HG03521 (cell line): ENCODE results near the gene TRMT112.
A peak's percentile ranks its signal among the peaks of the same experiment; 100 is the strongest.

Experiments
- ATAC-seq: cut with Tn5 transposase; IDR thresholded peaks from one replicate; pipeline ENCODE4 v1.9.1; 2021; ENCODE audit warnings: mild to moderate bottlenecking, moderate library complexity; ENCODE audit not compliant: unreplicated experiment

Gene TRMT112

GRCh38 chr11:64317325-64317960 is at the start of gene TRMT112:
TSS of gene TRMT112 (minus strand) at chr11:64317559. CDS start at chr11:64317526, 33 bp downstream.
- peak; percentile 54 for ATAC-seq

- ATAC-seq = no peak
Observed at GRCh38 chr11:64366751-64367150, 49.4 kb upstream of the TRMT112 start.

GRCh38 chr11:64364911-64365310 is 47.6 kb upstream of the TRMT112 start:
- ATAC-seq = no peak

- ATAC-seq = no peak
Observed at GRCh38 chr11:64364435-64364834, 47.1 kb upstream of the TRMT112 start.

- no peak for ATAC-seq
Observed at GRCh38 chr11:64362339-64362738, 45.0 kb upstream of the TRMT112 start.

GRCh38 chr11:64361659-64362058 is 44.3 kb upstream of the TRMT112 start:
- no peak for ATAC-seq

GRCh38 chr11:64360448-64360921 is 43.1 kb upstream of the TRMT112 start:
- ATAC-seq = no peak

GRCh38 chr11:64359712-64360445 is 42.5 kb upstream of the TRMT112 start:
- ATAC-seq = no peak

GRCh38 chr11:64358907-64359711 is 41.8 kb upstream of the TRMT112 start, which contains the start of gene RPS6KA4:
TSS of gene RPS6KA4 (plus strand) at chr11:64359162. CDS start at chr11:64359236, 74 bp downstream.
- no peak for ATAC-seq

GRCh38 chr11:64358536-64358906 is 41.2 kb upstream of the TRMT112 start:
- ATAC-seq = no peak

GRCh38 chr11:64357904-64358535 is 40.7 kb upstream of the TRMT112 start:
- ATAC-seq = no peak

- no peak for ATAC-seq
Observed at GRCh38 chr11:64357446-64357845, 40.1 kb upstream of the TRMT112 start.

- ATAC-seq = no peak
Observed at GRCh38 chr11:64356498-64357411, 39.4 kb upstream of the TRMT112 start.

- ATAC-seq = no peak
Observed at GRCh38 chr11:64355078-64355940, 38.0 kb upstream of the TRMT112 start.

- ATAC-seq = no peak
Observed at GRCh38 chr11:64353715-64354506, 36.6 kb upstream of the TRMT112 start.

GRCh38 chr11:64352995-64353714 is 35.8 kb upstream of the TRMT112 start:
- ATAC-seq = no peak
